OCI-LY7 (cell line): ENCODE results near the gene C15orf39. TPM values are rescaled to one million over a fixed set of nuclear protein-coding genes. Genes with fewer than 3 reads are reported as not detected.

Experiments used
- BruUV-seq: library from RNA; stranded (reverse); fragments of 400-500 nt; replicated peaks from 2 replicates; lab custom pipeline; 2021; lab: Mats Ljungman, UMichigan
- CTCF ChIA-PET: fragments of 300-600 bp; sonication (Branson Sonifier 250); formaldehyde crosslinking; loops from one replicate; lab custom pipeline; 2022; ENCODE audit warnings: antibody characterized with exemption; ENCODE audit not compliant: unreplicated experiment; lab: Charles Lee
- POLR2A ChIA-PET: fragments of 300-600 bp; sonication (Branson Sonifier 250); formaldehyde crosslinking; loops from one replicate; lab custom pipeline; 2022; ENCODE audit warnings: antibody characterized with exemption; lab: Charles Lee
- DNase-seq: peaks from one replicate; pipeline ENCODE4 v3.0.0-alpha.2; 2015; ENCODE audit warnings: low spot score
- H2AFZ ChIP-seq: fragments of 200-600 bp; sonication (generic), shearing (Covaris generic); 2 replicates; pipeline ENCODE4 v1.6.1; 2014; ENCODE audit warnings: mild to moderate bottlenecking, antibody characterized with exemption, low read length, moderate library complexity
- H3K27ac ChIP-seq: fragments of 200-600 bp; sonication (generic); 2 replicates; pipeline ENCODE4 v1.5.1; 2014; ENCODE audit warnings: mixed run types, low read depth, mild to moderate bottlenecking, moderate library complexity, low read length, inconsistent platforms; ENCODE audit not compliant: poor library complexity, severe bottlenecking
- H3K36me3 ChIP-seq: fragments of 200-600 bp; sonication (generic); 2 replicates; pipeline ENCODE4 v1.6.1; 2014; ENCODE audit warnings: mild to moderate bottlenecking, antibody characterized with exemption, low read length, moderate library complexity, mixed read lengths; ENCODE audit not compliant: insufficient read depth
- H3K4me1 ChIP-seq: fragments of 200-600 bp; sonication (generic); 2 replicates; pipeline ENCODE4 v1.5.1; 2014; ENCODE audit warnings: mild to moderate bottlenecking, low read length; ENCODE audit not compliant: insufficient read depth, poor library complexity, severe bottlenecking
- H3K4me2 ChIP-seq: fragments of 200-600 bp; sonication (generic); 2 replicates; pipeline ENCODE4 v1.6.1; 2014; ENCODE audit warnings: mild to moderate bottlenecking, low read length
- H3K4me3 ChIP-seq: fragments of 200-600 bp; sonication (generic); 2 replicates; pipeline ENCODE4 v1.5.1; 2014; ENCODE audit warnings: mild to moderate bottlenecking, low read depth, low read length; ENCODE audit not compliant: poor library complexity, severe bottlenecking
- H3K79me2 ChIP-seq: fragments of 200-600 bp; sonication (generic); 2 replicates; pipeline ENCODE4 v1.6.1; 2016; ENCODE audit warnings: low read depth, mild to moderate bottlenecking, low read length, moderate library complexity, mixed read lengths; ENCODE audit not compliant: insufficient read depth
- H3K9me2 ChIP-seq: fragments of 200-600 bp; sonication (generic); 2 replicates; pipeline ENCODE4 v1.6.1; 2016; ENCODE audit warnings: mild to moderate bottlenecking, low read length, mixed read lengths; ENCODE audit not compliant: insufficient read depth
- H3K9me3 ChIP-seq: fragments of 200-600 bp; sonication (generic); 2 replicates; pipeline ENCODE4 v1.6.1; 2014; ENCODE audit warnings: mild to moderate bottlenecking, mixed run types, low read length, mixed read lengths
- H4K20me1 ChIP-seq: fragments of 200-600 bp; sonication (generic); 2 replicates; pipeline ENCODE4 v1.6.1; 2014; ENCODE audit warnings: mild to moderate bottlenecking, antibody characterized with exemption, low read length, moderate library complexity, mixed read lengths; ENCODE audit not compliant: insufficient read depth
- CTCF ChIP-seq: fragments of 200-600 bp; sonication (generic); conservative IDR thresholded peaks from 2 replicates; pipeline ENCODE4 v1.5.1; 2014; ENCODE audit warnings: mild to moderate bottlenecking, antibody characterized with exemption, low read length, moderate library complexity, mixed read lengths
- EZH2phosphoT487 ChIP-seq: fragments of 200-600 bp; sonication (generic); IDR thresholded peaks from 2 replicates; pipeline ENCODE4 v1.6.1; 2018; ENCODE audit warnings: low read depth, borderline replicate concordance, mild to moderate bottlenecking, mixed run types, antibody characterized with exemption, low read length, moderate library complexity, mixed read lengths
- intact Hi-C: fragments of 100-400 bp; cut with micrococcal nuclease; formaldehyde crosslinking; loops from one replicate; pipeline ENCODE4 v1.10.0; 2022; ENCODE audit not compliant: unreplicated experiment
- total RNA-seq, 2 experiments: library from RNA; depleted of rRNA in 1 of 2; stranded (reverse); fragments of >200 nt in 1 of 2; shearing (Covaris generic) in 1 of 2; gene quantifications; 2 replicates each; pipeline ENCODE4 v1.2.3, GENCODE V29; 2014 to 2022

The C15orf39 gene
- total RNA-seq, 2 experiments from 2014 or later = 26.5 to 50.2 TPM

GRCh38 chr15:75181780-75182179, 19.9 kb upstream of the C15orf39 start:
- H3K79me2 ChIP-seq = no peaks in the 10 kb centered on the region
- DNase-seq = no peak
- H3K4me2 ChIP-seq = no peak overlapping the region
- H3K27ac ChIP-seq = no peak overlapping the region
- H3K9me2 ChIP-seq = no peaks in the 10 kb centered on the region
- ChIA-PET CTCF (interaction anchor here (0.5 kb wide), 1 partner anchor 372 kb away, joined by 3 read pairs; no protein-coding TSS in a partner anchor), POLR2A (interaction anchor here (0.6 kb wide), 1 partner anchor 96 kb away, joined by 3 read pairs; no protein-coding TSS in a partner anchor)
- no peak overlapping the region for H2AFZ ChIP-seq
- H3K4me3 ChIP-seq = no peak overlapping the region
- no peaks in the 10 kb centered on the region for H3K9me3 ChIP-seq
- H3K4me1 ChIP-seq = peaks cover 11% of the 10 kb centered on the region
- H3K36me3 ChIP-seq = no peaks in the 10 kb centered on the region
- H4K20me1 ChIP-seq = no peaks in the 10 kb centered on the region
- intact Hi-C loops = no loop called here
- BruUV-seq = no TSS peak
- TF ChIP-seq EZH2phosphoT487 (no peak), CTCF (no peak)

- BruUV-seq = no TSS peak
- intact Hi-C loops = no loop called here
- H2AFZ ChIP-seq = no peak overlapping the region
- DNase-seq = no peak
- ChIA-PET CTCF (interaction anchor here (0.5 kb wide), 1 partner anchor 373 kb away, joined by 3 read pairs; no protein-coding TSS in a partner anchor), POLR2A (no interaction called here)
- H3K4me1 ChIP-seq = peaks cover 11% of the 10 kb centered on the region
- no peaks in the 10 kb centered on the region for H3K9me3 ChIP-seq
- no peaks in the 10 kb centered on the region for H3K36me3 ChIP-seq
- H3K27ac ChIP-seq = no peak overlapping the region
- no peaks in the 10 kb centered on the region for H3K79me2 ChIP-seq
- H3K9me2 ChIP-seq = no peaks in the 10 kb centered on the region
- H3K4me2 ChIP-seq = no peak overlapping the region
- no peak overlapping the region for H3K4me3 ChIP-seq
- TF ChIP-seq EZH2phosphoT487 (no peak), CTCF (peak; percentile 44)
- no peaks in the 10 kb centered on the region for H4K20me1 ChIP-seq
These were observed 19.2 kb upstream of the C15orf39 start for GRCh38 chr15:75182187-75183131.
